LoVo (cell line): ENCODE data around the gene TPSAB1.

Source experiments
- DNase-seq: peaks from one replicate; pipeline ENCODE4 v3.0.0-alpha.2; 2016; ENCODE audit warnings: low spot score

The TPSAB1 gene

GRCh38 chr16:1285669-1286512, 45.4 kb downstream of the TPSAB1 start:
- DNase-seq, result no peak

GRCh38 chr16:1286513-1287094, 46.1 kb downstream of the TPSAB1 start:
- DNase-seq, result no peak

GRCh38 chr16:1287982-1288670, 47.6 kb downstream of the TPSAB1 start:
- DNase-seq, result no peak

GRCh38 chr16:1288813-1289476, 48.4 kb downstream of the TPSAB1 start:
- no peak for DNase-seq

GRCh38 chr16:1289477-1289866, 49.0 kb downstream of the TPSAB1 start:
- DNase-seq, result no peak

- DNase-seq, result no peak
Observed at GRCh38 chr16:1290063-1290501, 49.6 kb downstream of the TPSAB1 start.

- DNase-seq, result peak; percentile 12
Observed at GRCh38 chr16:1290860-1291575, 50.5 kb downstream of the TPSAB1 start.

GRCh38 chr16:1291576-1291974, 51.1 kb downstream of the TPSAB1 start:
- no peak for DNase-seq
